K562 (cell line): ENCODE results near the gene TRIP10. TPM values are rescaled to one million over a fixed set of nuclear protein-coding genes. Genes with fewer than 3 reads are reported as not detected.

ENCODE experiments used
- polyA plus RNA-seq, 8 experiments: library from polyadenylated mRNA; depleted of rRNA in 4 of 8; stranded (reverse) in 5 of 8; unstranded in 3 of 8; fragments of >200 nt; fragmentation: Nextera tagmentation in 2 of 8; fragmentation: Illumina TruSeq in 1 of 8; extraction: Ambion mirVana in 2 of 8; extraction: Trizol in 1 of 8; gene quantifications; 2 replicates each; pipeline versions ENCODE4 v1.2.1 to v1.2.3, GENCODE V29; 2011 to 2014; ENCODE audit warnings: inconsistent platforms in 1 of 8, missing spikeins in 1 of 8
- total RNA-seq, 7 experiments: library from RNA; depleted of rRNA in 6 of 7; stranded (reverse); fragments of >200 nt in 6 of 7; fragmentation: Illumina TruSeq in 2 of 7; extraction: Trizol in 2 of 7; gene quantifications; 2 replicates each; pipeline versions ENCODE4 v1.2.1 to v1.2.3, GENCODE V29; 2011 to 2021; ENCODE audit warnings: low replicate concordance in 1 of 7
- TF ChIP-seq, protein P1 (sequence below), 2 experiments: fragments of 450-650 bp; IDR thresholded peaks; 2 replicates each; pipeline ENCODE4 v1.6.1; 2016; ENCODE audit warnings: mild to moderate bottlenecking in 2 of 2, borderline replicate concordance in 1 of 2, low read depth in 1 of 2, moderate library complexity in 1 of 2

The TRIP10 gene
- total and polyA plus RNA-seq, 9 of the 15 experiments (the other 6 are each of a cell fraction or from before 2014, with no cell fraction given), result 1.2 to 66.8 (median 36.1) TPM

- TF ChIP-seq, protein P1, sequence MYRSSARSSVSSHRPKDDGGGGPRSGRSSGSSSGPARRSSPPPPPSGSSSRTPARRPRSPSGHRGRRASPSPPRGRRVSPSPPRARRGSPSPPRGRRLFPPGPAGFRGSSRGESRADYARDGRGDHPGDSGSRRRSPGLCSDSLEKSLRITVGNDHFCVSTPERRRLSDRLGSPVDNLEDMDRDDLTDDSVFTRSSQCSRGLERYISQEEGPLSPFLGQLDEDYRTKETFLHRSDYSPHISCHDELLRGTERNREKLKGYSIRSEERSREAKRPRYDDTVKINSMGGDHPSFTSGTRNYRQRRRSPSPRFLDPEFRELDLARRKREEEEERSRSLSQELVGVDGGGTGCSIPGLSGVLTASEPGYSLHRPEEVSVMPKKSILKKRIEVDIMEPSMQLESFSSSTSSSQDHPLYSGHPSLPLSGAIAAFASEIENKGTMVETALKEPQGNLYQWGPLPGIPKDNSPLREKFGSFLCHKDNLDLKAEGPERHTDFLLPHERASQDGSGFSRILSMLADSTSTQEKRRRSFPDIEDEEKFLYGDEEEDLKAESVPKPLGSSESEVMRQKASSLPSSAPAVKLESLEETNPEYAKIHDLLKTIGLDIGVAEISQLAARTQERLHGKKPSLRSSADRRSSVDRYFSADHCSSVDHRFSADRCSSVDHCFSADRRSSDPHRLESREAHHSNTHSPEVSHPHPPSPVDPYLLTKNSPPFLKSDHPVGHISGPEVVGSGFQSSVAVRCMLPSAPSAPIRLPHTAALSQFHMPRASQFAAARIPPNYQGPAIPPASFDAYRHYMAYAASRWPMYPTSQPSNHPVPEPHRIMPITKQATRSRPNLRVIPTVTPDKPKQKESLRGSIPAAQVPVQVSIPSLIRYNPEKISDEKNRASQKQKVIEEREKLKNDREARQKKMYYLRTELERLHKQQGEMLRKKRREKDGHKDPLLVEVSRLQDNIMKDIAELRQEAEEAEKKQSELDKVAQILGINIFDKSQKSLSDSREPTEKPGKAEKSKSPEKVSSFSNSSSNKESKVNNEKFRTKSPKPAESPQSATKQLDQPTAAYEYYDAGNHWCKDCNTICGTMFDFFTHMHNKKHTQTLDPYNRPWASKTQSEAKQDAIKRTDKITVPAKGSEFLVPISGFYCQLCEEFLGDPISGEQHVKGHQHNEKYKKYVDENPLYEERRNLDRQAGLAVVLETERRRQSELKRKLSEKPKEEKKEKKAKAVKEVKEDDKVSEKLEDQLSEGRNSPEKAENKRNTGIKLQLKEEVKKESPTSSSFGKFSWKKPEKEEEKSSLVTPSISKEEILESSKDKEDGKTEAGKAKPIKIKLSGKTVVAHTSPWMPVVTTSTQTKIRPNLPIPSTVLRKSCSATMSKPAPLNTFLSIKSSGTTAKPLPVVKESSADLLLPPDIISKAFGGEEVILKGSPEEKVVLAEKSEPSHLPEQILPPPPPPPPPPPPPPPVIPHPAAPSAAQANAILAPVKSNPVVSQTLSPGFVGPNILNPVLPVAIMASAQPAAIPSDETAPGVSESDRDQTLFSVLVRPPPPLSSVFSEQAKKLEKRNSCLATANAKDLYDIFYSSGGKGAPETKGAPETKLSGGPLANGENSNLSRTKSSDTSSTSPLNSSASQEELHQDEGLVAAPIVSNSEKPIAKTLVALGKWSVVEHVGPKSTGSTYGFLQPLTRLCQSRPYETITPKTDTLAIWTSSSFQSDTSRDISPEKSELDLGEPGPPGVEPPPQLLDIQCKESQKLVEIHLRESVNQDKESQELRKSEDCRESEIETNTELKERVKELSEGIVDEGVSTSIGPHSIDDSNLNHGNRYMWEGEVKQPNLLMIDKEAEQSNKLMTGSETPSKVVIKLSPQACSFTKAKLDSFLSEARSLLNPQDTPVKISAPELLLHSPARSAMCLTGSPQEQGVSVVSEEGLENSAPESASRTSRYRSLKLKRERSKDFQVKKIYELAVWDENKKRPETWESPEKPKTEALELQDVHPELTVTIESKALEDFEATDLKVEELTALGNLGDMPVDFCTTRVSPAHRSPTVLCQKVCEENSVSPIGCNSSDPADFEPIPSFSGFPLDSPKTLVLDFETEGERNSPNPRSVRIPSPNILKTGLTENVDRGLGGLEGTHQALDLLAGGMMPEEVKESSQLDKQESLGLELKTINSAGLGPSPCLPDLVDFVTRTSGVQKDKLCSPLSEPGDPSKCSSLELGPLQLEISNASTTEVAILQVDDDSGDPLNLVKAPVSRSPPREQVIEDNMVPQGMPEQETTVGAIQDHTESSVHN (IDR thresholded peaks at IDR 0.05; ENCODE audit: borderline replicate concordance in 1 of 2, low read depth in 1 of 2), result no peak
- TF ChIP-seq, all 486 proteins: peak for 3
These were observed 49.2 kb upstream of the TRIP10 start (continued) for GRCh38 chr19:6690160-6690885.
